ENCODE results near the gene UBE2K. TPM values are rescaled to one million over a fixed set of nuclear protein-coding genes. Genes with fewer than 3 reads are reported as not detected.

The UBE2K gene
- total RNA-seq, 2 experiments from 2014 or later, result 35.9 to 41.3 TPM

DNA sequence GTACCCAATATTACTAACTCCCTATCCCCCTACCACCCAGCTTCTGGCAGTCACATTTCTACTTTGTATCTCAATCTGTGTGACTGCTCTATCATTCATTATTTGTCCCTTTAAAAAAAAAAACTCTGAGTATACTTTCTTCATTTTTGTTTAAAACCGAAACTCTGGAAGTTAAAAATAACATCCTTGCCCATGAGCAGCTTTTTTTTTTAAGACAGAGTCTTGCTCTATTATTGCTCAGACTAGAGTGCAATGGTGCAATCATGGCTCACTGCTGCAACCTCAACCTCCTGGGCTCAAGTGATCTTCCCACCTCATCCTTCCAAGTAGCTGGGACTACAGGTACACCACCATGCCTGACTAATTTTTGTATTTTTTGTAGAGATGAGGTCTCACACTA, 15.8 kb downstream of the UBE2K start:
- POLR2A ChIA-PET, result no interaction called here
- H3K9me3 Mint-ChIP-seq, result no peaks in the 10 kb centered on the region
- CTCF ChIA-PET, result interaction anchor here (1.4 kb wide), 1 partner anchor 16 kb away, joined by 3 read pairs; the partner anchor contains the start of gene UBE2K
- H3K4me3 Mint-ChIP-seq, result no peak overlapping the region
- no peaks in the 10 kb centered on the region for H3K27me3 Mint-ChIP-seq
- intact Hi-C loops (cut with DNase I, micrococcal nuclease), result no loop called here
- DNase-seq (no peak), ATAC-seq (ENCODE audit: poor library complexity) (no peak)
- peaks cover 34% of the 10 kb centered on the region for H3K4me1 ChIP-seq (ENCODE audit: insufficient read depth, low read length)
- peaks cover 66% of the 10 kb centered on the region for H3K4me1 Mint-ChIP-seq (ENCODE audit: low read depth)
- TF ChIP-seq, protein P1, sequence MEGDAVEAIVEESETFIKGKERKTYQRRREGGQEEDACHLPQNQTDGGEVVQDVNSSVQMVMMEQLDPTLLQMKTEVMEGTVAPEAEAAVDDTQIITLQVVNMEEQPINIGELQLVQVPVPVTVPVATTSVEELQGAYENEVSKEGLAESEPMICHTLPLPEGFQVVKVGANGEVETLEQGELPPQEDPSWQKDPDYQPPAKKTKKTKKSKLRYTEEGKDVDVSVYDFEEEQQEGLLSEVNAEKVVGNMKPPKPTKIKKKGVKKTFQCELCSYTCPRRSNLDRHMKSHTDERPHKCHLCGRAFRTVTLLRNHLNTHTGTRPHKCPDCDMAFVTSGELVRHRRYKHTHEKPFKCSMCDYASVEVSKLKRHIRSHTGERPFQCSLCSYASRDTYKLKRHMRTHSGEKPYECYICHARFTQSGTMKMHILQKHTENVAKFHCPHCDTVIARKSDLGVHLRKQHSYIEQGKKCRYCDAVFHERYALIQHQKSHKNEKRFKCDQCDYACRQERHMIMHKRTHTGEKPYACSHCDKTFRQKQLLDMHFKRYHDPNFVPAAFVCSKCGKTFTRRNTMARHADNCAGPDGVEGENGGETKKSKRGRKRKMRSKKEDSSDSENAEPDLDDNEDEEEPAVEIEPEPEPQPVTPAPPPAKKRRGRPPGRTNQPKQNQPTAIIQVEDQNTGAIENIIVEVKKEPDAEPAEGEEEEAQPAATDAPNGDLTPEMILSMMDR (IDR thresholded peaks at IDR 0.05), result no peak
- H3K27me3 ChIP-seq (ENCODE audit: control insufficient read depth in 1 of 2, insufficient read depth in 2 of 2, low read length in 2 of 2), result no peaks in the 10 kb centered on the region
- H3K4me3 ChIP-seq (ENCODE audit: low read length), result no peak overlapping the region
- no peaks in the 10 kb centered on the region for H3K9me3 ChIP-seq (ENCODE audit: control insufficient read depth in 1 of 2, insufficient read depth in 1 of 2, low read length in 2 of 2)
- peaks cover 44% of the 10 kb centered on the region for H3K36me3 Mint-ChIP-seq (ENCODE audit: low read depth)
- peaks cover 12% of the 10 kb centered on the region for H3K36me3 ChIP-seq (ENCODE audit: insufficient read depth, low read length)
- no peak overlapping the region for H3K27ac ChIP-seq (ENCODE audit: low read depth in 1 of 2, low read length in 2 of 2)
- no peak overlapping the region for H3K27ac Mint-ChIP-seq

DNA sequence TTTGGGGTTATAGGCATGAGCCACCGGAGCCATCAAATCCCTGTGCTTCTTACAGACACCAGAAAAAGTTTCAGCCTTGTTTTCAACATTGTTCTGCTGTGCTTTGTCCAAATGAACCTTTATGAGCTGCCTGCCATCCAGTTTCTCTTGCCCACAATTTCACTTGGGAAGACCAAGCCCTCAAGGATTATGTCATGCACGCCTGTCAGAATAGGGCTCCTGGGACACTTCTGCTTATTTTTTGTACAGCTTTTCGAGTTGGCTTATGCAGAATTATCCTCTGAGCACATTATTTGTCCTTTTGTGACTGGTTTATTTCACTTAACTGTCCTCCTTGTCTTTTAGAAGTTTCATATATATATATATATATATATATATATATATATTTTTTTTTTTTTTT, 16.2 kb downstream of the UBE2K start:
- H3K9me3 ChIP-seq (ENCODE audit: control insufficient read depth in 1 of 2, insufficient read depth in 1 of 2, low read length in 2 of 2), result no peaks in the 10 kb centered on the region
- TF ChIP-seq, protein P1 (IDR thresholded peaks at IDR 0.05), result no peak
- no peaks in the 10 kb centered on the region for H3K27me3 Mint-ChIP-seq
- peaks cover 66% of the 10 kb centered on the region for H3K4me1 Mint-ChIP-seq (ENCODE audit: low read depth)
- H3K27ac Mint-ChIP-seq, result no peak overlapping the region
- POLR2A ChIA-PET, result no interaction called here
- no peaks in the 10 kb centered on the region for H3K9me3 Mint-ChIP-seq
- DNase-seq (no peak), ATAC-seq (ENCODE audit: poor library complexity) (no peak)
- intact Hi-C loops (cut with DNase I, micrococcal nuclease), result no loop called here
- H3K4me3 Mint-ChIP-seq, result no peak overlapping the region
- no peak overlapping the region for H3K4me3 ChIP-seq (ENCODE audit: low read length)
- H3K27ac ChIP-seq (ENCODE audit: low read depth in 1 of 2, low read length in 2 of 2), result no peak overlapping the region
- H3K36me3 Mint-ChIP-seq (ENCODE audit: low read depth), result peaks cover 46% of the 10 kb centered on the region
- no peaks in the 10 kb centered on the region for H3K27me3 ChIP-seq (ENCODE audit: control insufficient read depth in 1 of 2, insufficient read depth in 2 of 2, low read length in 2 of 2)
- peaks cover 38% of the 10 kb centered on the region for H3K4me1 ChIP-seq (ENCODE audit: insufficient read depth, low read length)
- CTCF ChIA-PET, result interaction anchor here (1.4 kb wide), 1 partner anchor 16 kb away, joined by 3 read pairs; the partner anchor contains the start of gene UBE2K
- H3K36me3 ChIP-seq (ENCODE audit: insufficient read depth, low read length), result peaks cover 12% of the 10 kb centered on the region

- Mint-ChIP-seq H3K4me3 (no peak overlapping the region), H3K27ac (peak overlapping the region; percentile 9), H3K27me3 (no peaks in the 10 kb centered on the region), H3K36me3 (ENCODE audit: low read depth) (peaks cover 50% of the 10 kb centered on the region), H3K4me1 (ENCODE audit: low read depth) (peaks cover 64% of the 10 kb centered on the region), H3K9me3 (no peaks in the 10 kb centered on the region)
- intact Hi-C loops (cut with DNase I, micrococcal nuclease), result no loop called here
- POLR2A ChIA-PET, result no interaction called here
- H3K4me3 ChIP-seq (ENCODE audit: low read length), result no peak overlapping the region
- H3K27me3 ChIP-seq (ENCODE audit: control insufficient read depth in 1 of 2, insufficient read depth in 2 of 2, low read length in 2 of 2), result no peaks in the 10 kb centered on the region
- ATAC-seq (ENCODE audit: poor library complexity) (no peak), DNase-seq (no peak)
- peaks cover 12% of the 10 kb centered on the region for H3K36me3 ChIP-seq (ENCODE audit: insufficient read depth, low read length)
- H3K27ac ChIP-seq (ENCODE audit: low read depth in 1 of 2, low read length in 2 of 2), result no peak overlapping the region
- TF ChIP-seq, protein P1 (IDR thresholded peaks at IDR 0.05), result no peak
- H3K4me1 ChIP-seq (ENCODE audit: insufficient read depth, low read length), result peaks cover 38% of the 10 kb centered on the region
- no peaks in the 10 kb centered on the region for H3K9me3 ChIP-seq (ENCODE audit: control insufficient read depth in 1 of 2, insufficient read depth in 1 of 2, low read length in 2 of 2)
- CTCF ChIA-PET, result no interaction called here
Observed at GRCh38 chr4:39715788-39716187, 17.9 kb downstream of the UBE2K start.

Data from CD4-positive, alpha-beta T cell (primary cell).